Ovary (tissue), 3 donors: ENCODE data around the gene CDC42BPB.

Source experiments
- EP300 ChIP-seq: sonication (generic); formaldehyde crosslinking; IDR thresholded peaks from one replicate; pipeline ENCODE4 v1.6.1; 2017; ENCODE audit warnings: antibody characterized with exemption
- POLR2A ChIP-seq: fragments of 450-650 bp; IDR thresholded peaks from one replicate; pipeline ENCODE4 v1.6.1; 2017; ENCODE audit warnings: antibody characterized with exemption, mild to moderate bottlenecking, moderate library complexity
- TF ChIP-seq, protein P1 (sequence below), 3 donors: fragments of 450-650 bp in 2 of 3; fragments of 200-600 bp in 1 of 3; IDR thresholded peaks; one replicate each; pipeline versions ENCODE4 v1.5.1 to v1.8.0; 2016 to 2022; ENCODE audit warnings: antibody characterized with exemption in 3 of 3, mild to moderate bottlenecking in 1 of 3
- donor health status: DM: no; HTN: no; CAD: no.

DNA sequence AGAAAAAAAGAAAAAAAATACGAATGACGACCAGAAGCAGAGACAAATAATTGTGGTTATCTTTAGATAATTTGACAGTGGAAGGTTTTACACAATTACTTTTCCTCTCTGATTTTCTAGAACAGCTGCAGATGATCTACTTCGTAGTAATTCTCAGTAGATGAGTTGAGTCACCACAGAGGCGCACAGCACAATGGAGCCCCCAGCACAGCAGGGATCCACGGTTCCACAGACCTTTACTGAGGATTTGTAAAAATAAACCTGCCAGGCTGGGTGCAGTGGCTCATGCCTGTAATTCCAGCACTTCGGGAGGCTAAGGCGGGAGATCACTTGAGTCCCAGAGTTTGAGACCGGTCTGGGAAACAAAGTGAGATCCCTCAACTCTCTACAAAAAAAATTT lies 105.5 kb downstream of the CDC42BPB start:
- TF ChIP-seq EP300: no peak
- TF ChIP-seq, protein P1, sequence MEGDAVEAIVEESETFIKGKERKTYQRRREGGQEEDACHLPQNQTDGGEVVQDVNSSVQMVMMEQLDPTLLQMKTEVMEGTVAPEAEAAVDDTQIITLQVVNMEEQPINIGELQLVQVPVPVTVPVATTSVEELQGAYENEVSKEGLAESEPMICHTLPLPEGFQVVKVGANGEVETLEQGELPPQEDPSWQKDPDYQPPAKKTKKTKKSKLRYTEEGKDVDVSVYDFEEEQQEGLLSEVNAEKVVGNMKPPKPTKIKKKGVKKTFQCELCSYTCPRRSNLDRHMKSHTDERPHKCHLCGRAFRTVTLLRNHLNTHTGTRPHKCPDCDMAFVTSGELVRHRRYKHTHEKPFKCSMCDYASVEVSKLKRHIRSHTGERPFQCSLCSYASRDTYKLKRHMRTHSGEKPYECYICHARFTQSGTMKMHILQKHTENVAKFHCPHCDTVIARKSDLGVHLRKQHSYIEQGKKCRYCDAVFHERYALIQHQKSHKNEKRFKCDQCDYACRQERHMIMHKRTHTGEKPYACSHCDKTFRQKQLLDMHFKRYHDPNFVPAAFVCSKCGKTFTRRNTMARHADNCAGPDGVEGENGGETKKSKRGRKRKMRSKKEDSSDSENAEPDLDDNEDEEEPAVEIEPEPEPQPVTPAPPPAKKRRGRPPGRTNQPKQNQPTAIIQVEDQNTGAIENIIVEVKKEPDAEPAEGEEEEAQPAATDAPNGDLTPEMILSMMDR (IDR thresholded peaks at IDR 0.05): no peak
- TF ChIP-seq POLR2A: no peak
